ENCODE data around the gene SLC7A6. TPM values are rescaled to one million over a fixed set of nuclear protein-coding genes. Genes with fewer than 3 reads are reported as not detected.

Gene SLC7A6
- polyA plus RNA-seq, 2 of the 4 experiments (the other 2 are of a cell fraction) = 31.1 to 32.9 TPM

DNA sequence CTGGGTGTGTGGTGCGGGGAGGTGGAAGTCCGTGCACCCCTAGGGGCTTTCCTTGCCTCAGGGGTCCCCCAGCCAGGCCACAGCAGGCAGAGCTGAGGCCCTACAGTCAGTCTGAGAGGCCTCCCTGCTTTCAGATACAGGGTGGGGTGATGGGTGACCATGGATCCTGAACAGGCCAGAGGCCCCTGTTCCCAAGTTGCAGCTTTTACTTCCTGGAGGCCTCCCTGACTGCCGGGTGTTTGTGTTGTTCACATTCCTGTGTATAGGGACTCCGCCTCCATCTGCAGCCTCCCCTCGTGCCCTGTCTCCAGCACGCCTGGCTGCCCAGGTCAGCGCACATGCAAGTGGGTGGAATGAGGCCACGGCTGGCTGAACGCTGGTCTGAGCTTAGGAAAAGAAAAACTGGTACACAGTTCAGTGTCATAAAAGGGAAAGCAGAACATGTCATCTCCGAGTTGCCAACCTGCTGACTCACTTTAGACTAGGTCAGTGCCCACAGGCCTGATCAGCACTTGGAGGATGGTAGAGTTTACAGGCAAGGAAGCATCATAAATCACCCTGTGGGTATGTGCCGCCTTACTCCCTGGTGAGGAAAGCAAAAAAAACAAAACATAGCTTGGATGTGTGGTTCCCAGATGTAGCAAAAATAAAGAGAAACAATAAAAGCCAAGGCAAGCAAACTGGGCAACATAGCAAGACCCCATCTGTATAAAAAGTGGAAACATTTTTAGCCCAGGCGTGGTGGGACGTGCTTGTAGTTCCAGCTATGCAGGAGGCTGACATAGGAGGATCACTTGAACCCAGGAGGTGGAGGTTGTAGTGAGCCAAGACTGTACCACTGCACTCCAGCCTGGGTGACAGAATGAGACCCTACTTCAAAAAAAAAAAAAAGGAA is 6.2 kb upstream of the SLC7A6 start:
- DNase-seq (ENCODE audit: low read depth in 1 of 2, low spot score in 1 of 2) (peak in 1 of 2 experiments; percentile 65), FAIRE-seq (no peak), ATAC-seq (peak; percentile 54 to 74; a peak in 4 of 6 replicates)
- CTCF ChIA-PET = interaction anchor here (0.7 to 8.1 kb wide), 7 partner anchors 6 to 164 kb away, joined by 3 to 335 read pairs (median 42); partner anchors contain the start of gene PLA2G15
- Histone ChIP-seq H3K9me3 (no peaks in the 10 kb centered on the region), H3K4me3 (no peak overlapping the region), H3K4me2 (peak overlapping the region; percentile 52), H3K27ac (peak overlapping the region; percentile 63 to 83), H3K4me1 (peaks cover 18% of the 10 kb centered on the region)
- TF ChIP-seq MAFK (IDR thresholded peaks at IDR 0.05; ENCODE audit: partially characterized antibody) = peak; percentile 63
- TF ChIP-seq, protein P1, sequence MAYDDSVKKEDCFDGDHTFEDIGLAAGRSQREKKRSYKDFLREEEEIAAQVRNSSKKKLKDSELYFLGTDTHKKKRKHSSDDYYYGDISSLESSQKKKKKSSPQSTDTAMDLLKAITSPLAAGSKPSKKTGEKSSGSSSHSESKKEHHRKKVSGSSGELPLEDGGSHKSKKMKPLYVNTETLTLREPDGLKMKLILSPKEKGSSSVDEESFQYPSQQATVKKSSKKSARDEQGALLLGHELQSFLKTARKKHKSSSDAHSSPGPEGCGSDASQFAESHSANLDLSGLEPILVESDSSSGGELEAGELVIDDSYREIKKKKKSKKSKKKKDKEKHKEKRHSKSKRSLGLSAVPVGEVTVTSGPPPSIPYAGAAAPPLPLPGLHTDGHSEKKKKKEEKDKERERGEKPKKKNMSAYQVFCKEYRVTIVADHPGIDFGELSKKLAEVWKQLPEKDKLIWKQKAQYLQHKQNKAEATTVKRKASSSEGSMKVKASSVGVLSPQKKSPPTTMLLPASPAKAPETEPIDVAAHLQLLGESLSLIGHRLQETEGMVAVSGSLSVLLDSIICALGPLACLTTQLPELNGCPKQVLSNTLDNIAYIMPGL (CRISPR knock-in tag; IDR thresholded peaks at IDR 0.05; ENCODE audit: borderline replicate concordance) = no peak
- TF ChIP-seq NFE2L2 (conservative IDR thresholded peaks at IDR 0.05; ENCODE audit: low read length) = no peak
- TF ChIP-seq, protein P2, sequence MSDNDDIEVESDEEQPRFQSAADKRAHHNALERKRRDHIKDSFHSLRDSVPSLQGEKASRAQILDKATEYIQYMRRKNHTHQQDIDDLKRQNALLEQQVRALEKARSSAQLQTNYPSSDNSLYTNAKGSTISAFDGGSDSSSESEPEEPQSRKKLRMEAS (IDR thresholded peaks at IDR 0.05) = 0 out of 2 replicates have a peak, but pooled peaks have one; percentile 22
- no peak for TF ChIP-seq FOSL2 (IDR thresholded peaks at IDR 0.05)
- peak; percentile 29; the same call in 1 of the 2 replicates for TF ChIP-seq FOSL2 (CRISPR knock-in tag; IDR thresholded peaks at IDR 0.05)
- no peak for TF ChIP-seq CHD4 (IDR thresholded peaks at IDR 0.05; ENCODE audit: borderline replicate concordance)
- POLR2A ChIA-PET = interaction anchor here (1.2 to 1.4 kb wide), 2 partner anchors 20 to 53 kb away, joined by 4 to 7 read pairs; partner anchors contain the start of genes PRMT7 and SLC7A6OS
- 49% methylated on average over 11 of the region's 13 CpGs for WGBS (ENCODE audit: missing lambda C conversion rate)

DNA sequence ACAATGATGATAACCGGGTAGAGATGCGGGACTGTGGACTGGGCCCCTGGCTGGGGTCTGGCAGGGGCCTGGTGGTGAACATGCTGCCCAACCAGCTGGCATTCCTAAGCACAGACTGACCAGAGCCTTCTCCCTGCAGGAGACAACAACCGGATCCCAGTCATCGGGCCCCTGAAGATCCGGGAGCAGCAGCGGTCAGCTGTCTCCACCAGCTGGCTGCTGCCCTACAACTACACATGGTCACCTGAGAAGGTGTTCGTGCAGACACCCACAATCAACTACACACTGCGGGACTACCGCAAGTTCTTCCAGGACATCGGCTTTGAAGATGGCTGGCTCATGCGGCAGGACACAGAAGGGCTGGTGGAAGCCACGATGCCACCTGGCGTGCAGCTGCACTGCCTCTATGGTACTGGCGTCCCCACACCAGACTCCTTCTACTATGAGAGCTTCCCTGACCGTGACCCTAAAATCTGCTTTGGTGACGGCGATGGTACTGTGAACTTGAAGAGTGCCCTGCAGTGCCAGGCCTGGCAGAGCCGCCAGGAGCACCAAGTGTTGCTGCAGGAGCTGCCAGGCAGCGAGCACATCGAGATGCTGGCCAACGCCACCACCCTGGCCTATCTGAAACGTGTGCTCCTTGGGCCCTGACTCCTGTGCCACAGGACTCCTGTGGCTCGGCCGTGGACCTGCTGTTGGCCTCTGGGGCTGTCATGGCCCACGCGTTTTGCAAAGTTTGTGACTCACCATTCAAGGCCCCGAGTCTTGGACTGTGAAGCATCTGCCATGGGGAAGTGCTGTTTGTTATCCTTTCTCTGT is 5.1 kb upstream of the SLC7A6 start:
- Histone ChIP-seq H3K9me3 (no peaks in the 10 kb centered on the region), H3K4me2 (no peak overlapping the region), H3K4me3 (no peak overlapping the region), H3K4me1 (peaks cover 24% of the 10 kb centered on the region), H3K27ac (peak overlapping the region in 1 of 2 experiments; percentile 83; a peak in 3 of 6 replicates)
- WGBS (ENCODE audit: missing lambda C conversion rate) = 89% methylated on average over 23 of the region's 27 CpGs
- TF ChIP-seq HEYL (CRISPR knock-in tag; IDR thresholded peaks at IDR 0.05) = no peak
- no peak for TF ChIP-seq CHD4 (IDR thresholded peaks at IDR 0.05; ENCODE audit: borderline replicate concordance)
- TF ChIP-seq HOXA7 (CRISPR knock-in tag; IDR thresholded peaks at IDR 0.05) = no peak
- no peak for TF ChIP-seq RFX5 (IDR thresholded peaks at IDR 0.05)
- TF ChIP-seq HOXB5 (CRISPR knock-in tag; IDR thresholded peaks at IDR 0.05) = no peak
- no peak for TF ChIP-seq RAD21 (conservative IDR thresholded peaks at IDR 0.05 in 1 of 2, IDR thresholded peaks at IDR 0.05 in 1 of 2)
- TF ChIP-seq, protein P3, sequence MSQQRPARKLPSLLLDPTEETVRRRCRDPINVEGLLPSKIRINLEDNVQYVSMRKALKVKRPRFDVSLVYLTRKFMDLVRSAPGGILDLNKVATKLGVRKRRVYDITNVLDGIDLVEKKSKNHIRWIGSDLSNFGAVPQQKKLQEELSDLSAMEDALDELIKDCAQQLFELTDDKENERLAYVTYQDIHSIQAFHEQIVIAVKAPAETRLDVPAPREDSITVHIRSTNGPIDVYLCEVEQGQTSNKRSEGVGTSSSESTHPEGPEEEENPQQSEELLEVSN (IDR thresholded peaks at IDR 0.05; ENCODE audit: borderline replicate concordance, low read depth) = no peak
- TF ChIP-seq NFE2L2 (conservative IDR thresholded peaks at IDR 0.05; ENCODE audit: low read length) = no peak
- no peak for TF ChIP-seq RNF2 (IDR thresholded peaks at IDR 0.05; ENCODE audit: borderline replicate concordance, low read depth)
- TF ChIP-seq EHMT2 (IDR thresholded peaks at IDR 0.05; ENCODE audit: low read depth) = no peak
- TF ChIP-seq EHF (CRISPR knock-in tag; IDR thresholded peaks at IDR 0.05) = no peak
- no peak for TF ChIP-seq NR3C1 (IDR thresholded peaks at IDR 0.05)
- no peak for ATAC-seq
- ChIA-PET CTCF (interaction anchor here (3.6 to 8.1 kb wide), 7 partner anchors 7 to 67 kb away, joined by 18 to 335 read pairs (median 89); partner anchors contain the start of gene PLA2G15), POLR2A (interaction anchor here (1.4 kb wide), 1 partner anchor 22 kb away, joined by 7 read pairs; no protein-coding TSS in a partner anchor)
- no peak for FAIRE-seq
- no peak for DNase-seq (ENCODE audit: low read depth in 1 of 2, low spot score in 1 of 2)
